ENCODE results near the gene TNFSF4.
A peak's percentile ranks its signal among the peaks of the same experiment; 100 is the strongest.

The TNFSF4 gene

GRCh38 chr1:173210283-173210682 is 3.2 kb upstream of the TNFSF4 start:
- no peak for DNase-seq

DNA sequence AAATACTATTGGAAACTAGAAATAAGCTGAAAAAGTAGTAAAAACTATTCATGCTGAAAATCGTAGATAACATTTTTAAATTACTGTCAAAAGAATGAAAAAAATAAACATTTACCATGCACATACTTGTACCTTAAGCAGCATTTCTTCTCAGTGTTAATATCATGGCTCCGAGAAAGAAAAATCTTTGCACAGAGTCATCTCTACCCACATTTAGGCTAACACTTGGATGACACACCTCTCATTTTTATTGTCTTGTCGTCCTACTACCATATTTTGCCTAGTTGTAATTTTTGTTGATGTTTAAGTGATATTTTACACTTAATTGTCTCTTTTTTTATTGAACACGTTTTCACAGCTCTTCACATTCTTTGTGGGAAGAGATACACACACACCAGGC is 1.7 kb upstream of the TNFSF4 start:
- DNase-seq = no peak

- DNase-seq = no peak
These were observed 1.0 kb upstream of the TNFSF4 start for GRCh38 chr1:173208146-173208545.

DNA sequence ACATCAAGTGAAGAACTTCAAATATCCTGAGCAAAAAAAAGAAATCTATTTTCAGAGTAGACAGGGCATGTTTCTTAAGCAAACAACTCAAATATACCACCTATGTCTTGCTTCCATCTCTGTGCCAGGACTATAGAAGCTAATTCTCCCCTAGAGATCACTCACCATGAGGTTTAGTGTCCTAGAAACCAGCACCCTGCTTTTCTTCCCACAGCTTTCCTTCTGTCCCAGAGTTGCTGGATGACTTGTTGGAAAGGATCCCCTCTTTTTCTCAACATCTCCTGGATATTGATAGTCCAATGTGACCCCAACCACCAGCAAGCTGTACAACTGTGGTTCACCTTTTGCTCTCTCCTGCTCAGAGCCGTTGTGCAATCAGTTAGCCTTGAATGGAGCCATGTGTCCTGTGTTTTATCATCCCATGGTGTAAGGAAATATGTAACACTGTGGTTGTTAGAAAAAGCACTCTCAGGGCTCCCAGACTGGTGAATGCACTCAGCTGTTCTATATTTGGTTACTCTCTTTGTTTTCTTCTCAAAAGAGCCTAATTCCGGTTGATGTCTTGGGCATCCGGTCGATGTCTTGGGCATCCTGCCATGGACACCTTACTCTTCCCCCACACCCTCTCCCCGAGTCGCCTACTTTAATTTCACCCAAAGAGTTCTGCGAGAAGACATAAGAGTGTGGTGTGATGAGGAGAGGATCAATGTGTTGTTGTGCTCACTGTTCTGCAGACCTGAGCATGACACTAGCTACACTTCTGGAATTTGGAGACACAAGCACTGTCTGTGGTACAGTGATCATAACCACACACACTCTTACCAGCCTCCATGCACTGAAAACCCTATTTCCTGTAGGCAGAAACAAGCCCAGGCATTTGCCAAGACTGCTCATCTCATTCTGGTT is 1.7 kb downstream of the TNFSF4 start:
- DNase-seq = no peak

DNA sequence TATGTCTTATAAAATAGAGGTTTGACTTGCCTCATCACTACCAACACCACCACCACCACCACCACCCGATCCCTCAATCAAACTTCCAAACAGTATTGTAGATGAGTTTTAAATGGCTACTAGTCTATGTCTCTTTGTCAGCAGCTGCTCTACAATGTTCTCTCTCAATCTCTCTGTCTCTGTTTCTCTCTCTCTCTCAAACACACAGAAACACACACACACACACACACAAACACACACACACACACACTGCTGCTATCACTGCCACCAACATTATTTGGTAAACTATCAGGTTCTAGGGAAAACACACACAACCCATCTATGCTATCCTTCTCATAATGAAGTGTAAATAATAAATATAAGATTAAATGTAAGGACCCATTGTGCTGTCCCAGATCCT is 2.4 kb downstream of the TNFSF4 start:
- no peak for DNase-seq

GRCh38 chr1:173202424-173203145 is 4.5 kb downstream of the TNFSF4 start:
- peak; percentile 75 to 90 for DNase-seq

GRCh38 chr1:173201969-173202368 is 5.2 kb downstream of the TNFSF4 start:
- no peak for DNase-seq

DNA sequence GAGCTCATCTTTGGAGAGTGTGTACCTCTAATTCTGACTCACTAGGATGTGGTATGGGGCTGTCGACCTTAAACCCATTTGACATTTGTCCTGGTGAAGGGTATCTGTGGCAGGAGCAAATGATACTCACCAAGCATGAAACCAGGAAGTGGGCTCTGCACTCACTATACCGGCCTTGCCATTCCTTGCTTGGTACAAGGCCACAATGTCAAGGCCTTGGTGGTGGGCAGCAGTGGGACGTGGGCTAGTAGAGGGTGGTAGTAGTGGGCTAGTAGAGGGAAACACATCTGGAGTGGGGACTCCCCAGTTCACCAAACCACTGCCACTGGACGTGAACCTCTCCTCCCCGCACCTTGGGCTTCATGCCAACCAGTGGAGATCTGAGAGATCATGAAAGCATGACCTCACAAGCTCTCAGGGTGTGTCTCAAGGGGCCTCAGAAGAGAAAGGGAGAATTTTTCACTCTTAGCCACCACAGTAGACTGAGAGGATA is 11.5 kb downstream of the TNFSF4 start:
- no peak for DNase-seq

DNA sequence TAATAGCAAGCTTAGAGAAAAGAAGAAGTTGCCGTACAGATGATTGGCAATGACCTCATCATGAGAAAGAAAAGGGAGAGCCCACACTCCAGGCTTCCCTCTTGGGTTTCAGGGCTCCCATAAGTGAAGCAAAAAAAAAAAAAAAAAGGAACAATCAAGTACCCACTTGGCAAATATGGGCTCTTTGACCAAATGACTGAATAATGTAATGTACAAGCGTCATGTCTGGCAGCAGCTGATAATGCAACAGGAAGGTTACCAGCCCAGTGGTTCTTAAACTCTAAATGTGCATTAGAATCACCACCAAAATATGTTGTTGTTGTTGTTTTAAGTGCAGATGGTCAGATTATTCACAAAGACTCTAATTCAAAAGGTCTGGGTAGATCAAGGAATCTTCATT is 13.5 kb downstream of the TNFSF4 start:
- DNase-seq = no peak

DNA sequence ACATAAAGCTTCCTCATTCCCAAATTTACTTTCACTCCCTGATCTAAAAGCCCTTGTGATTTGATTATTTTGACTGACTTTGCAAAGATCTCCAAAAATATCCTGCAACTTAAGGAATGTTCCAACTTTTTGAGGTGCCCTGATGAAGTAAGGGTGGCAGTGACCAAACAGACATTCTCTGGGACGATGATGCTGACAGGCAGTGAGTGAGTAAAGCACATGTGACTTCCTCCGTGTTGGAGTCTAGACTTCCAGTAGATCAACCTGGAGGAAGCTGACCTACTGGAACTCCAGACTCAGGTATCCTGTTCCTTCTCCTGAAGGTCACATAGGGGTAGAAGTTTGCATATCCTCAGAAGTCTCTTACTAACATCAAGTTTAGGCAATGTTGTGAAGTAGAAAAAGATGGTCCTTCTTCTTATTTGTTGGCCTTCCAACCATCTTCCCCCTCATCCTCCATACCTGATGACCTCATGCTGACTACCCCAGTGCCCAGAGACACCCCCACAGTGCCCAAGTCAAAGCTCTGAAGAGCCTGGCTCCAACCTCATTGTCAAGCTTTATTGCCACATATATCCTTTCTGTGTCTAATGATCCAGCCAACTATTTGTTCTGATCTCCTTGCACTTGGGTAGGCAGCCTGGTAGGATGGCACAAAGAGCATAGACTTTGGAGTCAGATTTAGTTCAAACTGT is 16.0 kb downstream of the TNFSF4 start:
- DNase-seq = no peak

DNA sequence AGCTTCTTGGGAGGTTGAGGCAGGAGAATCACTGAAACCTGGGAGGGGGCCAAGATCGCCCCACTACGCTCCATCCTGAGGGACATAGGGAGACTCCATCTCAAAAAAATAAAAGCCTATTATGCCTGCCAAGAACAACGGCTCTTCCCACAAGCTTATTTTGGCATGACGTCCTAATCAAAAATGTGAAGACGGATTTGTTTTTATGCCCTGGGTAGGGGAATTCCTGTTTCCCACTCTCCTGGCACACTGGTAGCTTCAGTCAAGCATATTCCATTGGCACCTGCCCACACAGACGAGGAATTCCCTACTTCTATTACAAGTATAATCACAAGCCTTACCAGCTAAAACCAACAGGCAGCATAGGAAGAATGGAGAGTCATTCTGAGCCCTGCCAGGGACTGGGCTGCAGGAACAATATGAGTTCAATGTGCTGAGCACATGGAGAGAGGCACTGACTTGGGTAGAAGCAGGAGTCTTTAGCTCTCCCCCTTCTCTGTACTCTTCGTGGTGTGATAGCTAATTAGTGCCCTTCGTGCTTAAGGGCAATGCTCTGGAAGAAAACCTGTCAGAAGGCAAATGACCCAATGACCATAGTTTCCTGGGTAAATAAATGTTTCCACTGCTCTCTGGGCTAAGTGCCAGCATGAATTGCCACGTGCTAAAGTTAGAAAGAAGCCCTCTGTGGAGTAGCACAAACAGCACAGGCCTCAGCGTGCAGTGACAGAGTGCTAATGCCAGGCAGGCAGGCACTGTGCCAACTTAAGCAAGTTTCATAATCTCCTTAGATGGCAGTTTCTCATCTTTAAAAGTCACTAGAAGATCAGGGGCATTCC is 16.8 kb downstream of the TNFSF4 start:
- DNase-seq = peak in 1 of 2 experiments; percentile 34

- no peak for DNase-seq
These were observed 19.4 kb downstream of the TNFSF4 start for GRCh38 chr1:173187671-173188237.

GRCh38 chr1:173181791-173182190 is 25.3 kb downstream of the TNFSF4 start:
- no peak for DNase-seq

GRCh38 chr1:173176246-173176645 is 30.9 kb downstream of the TNFSF4 start:
- DNase-seq = no peak

DNA sequence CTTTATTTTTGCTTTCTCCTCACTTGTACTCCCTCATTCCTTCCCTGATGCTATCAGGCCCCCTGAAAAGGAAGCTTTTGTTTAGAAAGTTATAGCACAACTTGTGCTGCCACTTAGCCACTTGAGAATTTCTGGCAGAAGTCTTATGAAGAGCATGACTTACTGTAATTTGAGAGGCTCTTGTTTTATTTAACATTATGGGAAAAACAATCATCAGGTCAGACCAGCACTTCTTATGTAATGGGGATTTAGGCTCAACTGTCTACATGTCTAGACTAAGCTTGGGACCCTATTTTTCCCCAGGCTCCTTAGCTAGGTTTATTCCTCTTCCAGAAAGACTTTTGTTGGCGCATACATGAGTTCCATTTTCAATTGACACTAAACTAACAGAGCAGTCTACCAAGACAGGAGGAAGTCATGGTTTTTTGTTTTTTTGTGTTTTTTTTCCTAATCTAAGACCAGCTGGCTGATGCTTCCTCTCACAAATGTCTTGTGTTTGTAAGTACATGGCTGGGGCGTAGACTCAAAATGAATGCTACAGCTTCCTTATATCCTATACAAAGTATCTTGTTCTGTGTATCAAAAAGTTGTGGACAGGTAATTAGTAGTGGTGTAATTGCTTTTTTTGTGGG is 31.5 kb downstream of the TNFSF4 start:
- no peak for DNase-seq

GRCh38 chr1:173173388-173173787 is 33.7 kb downstream of the TNFSF4 start:
- no peak for DNase-seq

GRCh38 chr1:173171152-173171551 is 36.0 kb downstream of the TNFSF4 start:
- DNase-seq = no peak

DNA sequence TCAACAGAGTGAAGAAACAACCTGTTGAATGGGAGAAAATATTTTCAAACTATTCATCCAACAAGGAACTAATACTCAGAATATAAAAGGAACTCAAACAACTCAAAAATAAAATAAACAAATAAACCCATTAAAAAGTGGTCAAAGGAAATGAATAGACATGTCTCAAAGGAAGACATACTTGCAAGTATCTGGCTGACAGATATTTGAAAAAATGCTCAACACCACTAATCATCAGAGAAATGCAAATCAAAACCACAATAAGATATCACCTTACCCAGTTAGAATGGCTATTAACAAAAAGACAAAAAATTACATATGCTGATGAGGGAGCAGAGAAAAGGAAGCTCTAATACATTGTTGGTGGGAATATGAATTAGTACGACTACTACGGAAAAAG is 38.2 kb downstream of the TNFSF4 start:
- peak; percentile 75 to 77 for DNase-seq

GRCh38 chr1:173164686-173165085 is 42.4 kb downstream of the TNFSF4 start:
- no peak for DNase-seq

GRCh38 chr1:173164178-173164577 is 43.0 kb downstream of the TNFSF4 start:
- DNase-seq = peak in 1 of 2 experiments; percentile 66

- DNase-seq = no peak
These were observed 43.9 kb downstream of the TNFSF4 start for GRCh38 chr1:173163222-173163621.

DNA sequence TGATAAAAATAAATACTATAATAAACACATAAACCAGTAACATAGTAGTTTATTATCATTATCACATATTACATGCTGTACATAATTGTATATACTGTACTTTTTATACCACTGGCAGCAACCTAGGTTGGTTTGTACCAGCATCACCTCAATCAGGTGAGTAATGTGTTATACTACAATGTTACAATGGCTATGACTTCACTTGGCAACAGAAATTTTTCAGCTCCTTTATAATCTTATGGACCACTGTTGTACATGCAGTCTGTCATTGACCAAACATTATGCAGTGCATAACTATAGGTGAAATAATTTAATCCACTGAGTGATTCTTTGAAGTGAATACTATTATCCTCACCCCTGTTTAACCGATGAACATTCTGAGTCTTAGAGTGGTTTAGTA is 44.5 kb downstream of the TNFSF4 start:
- no peak for DNase-seq

Measured in NCI-H526 (cell line).